Measurements from ENCODE around the gene PYCARD.

The PYCARD gene

GRCh38 chr16:31187808-31188189 lies 14.8 kb downstream of the PYCARD start:
- H3K4me1 ChIP-seq (ENCODE audit: control insufficient read depth, insufficient read depth, low read length) = peaks cover 14% of the 10 kb centered on the region
- H3K27me3 ChIP-seq (replicated peaks; ENCODE audit: control insufficient read depth, insufficient read depth, low read length) = no peaks in the 10 kb centered on the region
- H3K9ac ChIP-seq (ENCODE audit: low read length) = no peak overlapping the region
- DNase-seq (ENCODE audit: low read depth) = no peak
- H3K9me3 ChIP-seq (ENCODE audit: control insufficient read depth, low read length) = no peaks in the 10 kb centered on the region
- H3K36me3 ChIP-seq (ENCODE audit: control insufficient read depth, insufficient read depth, low read length, severe bottlenecking) = peaks cover 100% of the 10 kb centered on the region
- H3K4me3 ChIP-seq (ENCODE audit: low read length) = no peak overlapping the region

GRCh38 chr16:31186930-31187807 lies 15.4 kb downstream of the PYCARD start:
- no peak for DNase-seq (ENCODE audit: low read depth)
- Histone ChIP-seq H3K9ac (ENCODE audit: low read length) (no peak overlapping the region), H3K4me1 (ENCODE audit: control insufficient read depth, insufficient read depth, low read length) (peaks cover 20% of the 10 kb centered on the region), H3K9me3 (ENCODE audit: control insufficient read depth, low read length) (no peaks in the 10 kb centered on the region), H3K27me3 (replicated peaks; ENCODE audit: control insufficient read depth, insufficient read depth, low read length) (no peaks in the 10 kb centered on the region), H3K36me3 (ENCODE audit: control insufficient read depth, insufficient read depth, low read length, severe bottlenecking) (peaks cover 99% of the 10 kb centered on the region), H3K4me3 (ENCODE audit: low read length) (no peak overlapping the region)

DNA sequence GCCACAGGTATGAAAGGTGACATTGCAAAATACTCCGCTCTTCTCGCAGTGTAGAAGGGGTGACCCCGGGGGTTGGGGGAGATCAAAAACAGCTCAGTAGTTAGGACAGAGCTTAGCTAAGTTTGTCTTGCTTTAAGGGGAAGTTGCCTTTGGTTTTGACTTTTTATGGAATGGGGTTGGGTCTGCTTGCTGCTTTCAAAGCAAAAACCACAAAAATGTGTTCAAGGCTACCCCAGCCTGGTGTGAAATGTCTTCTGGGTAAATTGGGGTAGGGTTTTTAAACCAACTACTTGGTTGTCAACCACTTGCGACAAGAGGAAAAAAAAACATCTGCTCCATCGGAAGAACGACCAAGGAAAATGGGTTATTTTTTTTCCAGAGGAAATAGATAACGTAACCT lies 16.4 kb downstream of the PYCARD start:
- no peak for DNase-seq (ENCODE audit: low read depth)
- peaks cover 89% of the 10 kb centered on the region for H3K36me3 ChIP-seq (ENCODE audit: control insufficient read depth, insufficient read depth, low read length, severe bottlenecking)
- peaks cover 28% of the 10 kb centered on the region for H3K4me1 ChIP-seq (ENCODE audit: control insufficient read depth, insufficient read depth, low read length)
- no peaks in the 10 kb centered on the region for H3K27me3 ChIP-seq (replicated peaks; ENCODE audit: control insufficient read depth, insufficient read depth, low read length)
- no peak overlapping the region for H3K9ac ChIP-seq (ENCODE audit: low read length)
- H3K9me3 ChIP-seq (ENCODE audit: control insufficient read depth, low read length) = no peaks in the 10 kb centered on the region
- H3K4me3 ChIP-seq (ENCODE audit: low read length) = no peak overlapping the region

DNA sequence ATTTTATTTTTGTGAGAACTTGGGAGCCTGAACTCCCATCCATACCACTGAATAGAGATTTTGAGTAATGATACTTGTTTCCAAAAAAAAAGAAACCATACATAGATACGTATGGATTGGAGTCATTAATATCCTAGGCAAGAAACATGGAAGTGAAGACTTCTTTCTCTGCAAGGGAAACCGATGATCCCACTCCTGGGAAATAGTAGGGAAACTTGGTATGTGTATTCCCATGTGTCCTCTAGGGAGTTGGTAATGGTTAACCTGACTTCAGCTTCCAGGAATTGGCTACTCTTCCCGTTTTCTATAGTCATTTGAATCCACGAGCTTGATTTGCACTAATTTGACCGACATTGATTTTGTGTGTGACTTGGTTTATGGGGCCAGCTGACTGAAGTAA lies 17.2 kb downstream of the PYCARD start:
- H3K4me3 ChIP-seq (ENCODE audit: low read length) = no peak overlapping the region
- H3K36me3 ChIP-seq (ENCODE audit: control insufficient read depth, insufficient read depth, low read length, severe bottlenecking) = peaks cover 81% of the 10 kb centered on the region
- no peak for DNase-seq (ENCODE audit: low read depth)
- H3K27me3 ChIP-seq (replicated peaks; ENCODE audit: control insufficient read depth, insufficient read depth, low read length) = no peaks in the 10 kb centered on the region
- peaks cover 28% of the 10 kb centered on the region for H3K4me1 ChIP-seq (ENCODE audit: control insufficient read depth, insufficient read depth, low read length)
- H3K9me3 ChIP-seq (ENCODE audit: control insufficient read depth, low read length) = no peaks in the 10 kb centered on the region
- H3K9ac ChIP-seq (ENCODE audit: low read length) = no peak overlapping the region

- no peak overlapping the region for H3K4me3 ChIP-seq (ENCODE audit: low read length)
- H3K9ac ChIP-seq (ENCODE audit: low read length) = no peak overlapping the region
- no peak for DNase-seq (ENCODE audit: low read depth)
- no peaks in the 10 kb centered on the region for H3K27me3 ChIP-seq (replicated peaks; ENCODE audit: control insufficient read depth, insufficient read depth, low read length)
- H3K36me3 ChIP-seq (ENCODE audit: control insufficient read depth, insufficient read depth, low read length, severe bottlenecking) = peaks cover 76% of the 10 kb centered on the region
- H3K4me1 ChIP-seq (ENCODE audit: control insufficient read depth, insufficient read depth, low read length) = peaks cover 28% of the 10 kb centered on the region
- H3K9me3 ChIP-seq (ENCODE audit: control insufficient read depth, low read length) = no peaks in the 10 kb centered on the region
These were observed 17.7 kb downstream of the PYCARD start for GRCh38 chr16:31184888-31185287.

- no peak for DNase-seq (ENCODE audit: low read depth)
- no peaks in the 10 kb centered on the region for H3K9me3 ChIP-seq (ENCODE audit: control insufficient read depth, low read length)
- peak overlapping the region; percentile 96 for H3K9ac ChIP-seq (ENCODE audit: low read length)
- peak overlapping the region; percentile 95 for H3K4me3 ChIP-seq (ENCODE audit: low read length)
- H3K4me1 ChIP-seq (ENCODE audit: control insufficient read depth, insufficient read depth, low read length) = peaks cover 32% of the 10 kb centered on the region
- H3K27me3 ChIP-seq (replicated peaks; ENCODE audit: control insufficient read depth, insufficient read depth, low read length) = no peaks in the 10 kb centered on the region
- H3K36me3 ChIP-seq (ENCODE audit: control insufficient read depth, insufficient read depth, low read length, severe bottlenecking) = peaks cover 64% of the 10 kb centered on the region
These were observed 18.8 kb downstream of the PYCARD start for GRCh38 chr16:31183432-31184428.

DNA sequence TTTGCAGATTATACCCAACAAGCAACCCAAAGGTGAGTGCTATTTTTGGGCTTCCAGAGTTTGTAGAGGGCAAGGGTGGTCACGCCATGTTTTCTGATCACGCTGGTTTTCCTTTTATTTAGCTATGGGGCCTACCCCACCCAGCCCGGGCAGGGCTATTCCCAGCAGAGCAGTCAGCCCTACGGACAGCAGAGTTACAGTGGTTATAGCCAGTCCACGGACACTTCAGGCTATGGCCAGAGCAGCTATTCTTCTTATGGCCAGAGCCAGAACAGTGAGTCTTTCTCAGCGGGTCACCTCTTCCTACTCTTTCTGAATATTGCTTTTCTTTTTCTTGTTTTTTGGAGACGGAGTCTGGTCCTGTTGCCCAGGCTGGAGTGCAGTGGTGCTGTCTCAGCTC lies 20.2 kb downstream of the PYCARD start:
- H3K36me3 ChIP-seq (ENCODE audit: control insufficient read depth, insufficient read depth, low read length, severe bottlenecking) = peaks cover 51% of the 10 kb centered on the region
- H3K9ac ChIP-seq (ENCODE audit: low read length) = peak overlapping the region; percentile 96
- DNase-seq (ENCODE audit: low read depth) = peak; percentile 34
- no peaks in the 10 kb centered on the region for H3K27me3 ChIP-seq (replicated peaks; ENCODE audit: control insufficient read depth, insufficient read depth, low read length)
- H3K4me1 ChIP-seq (ENCODE audit: control insufficient read depth, insufficient read depth, low read length) = peaks cover 34% of the 10 kb centered on the region
- no peaks in the 10 kb centered on the region for H3K9me3 ChIP-seq (ENCODE audit: control insufficient read depth, low read length)
- H3K4me3 ChIP-seq (ENCODE audit: low read length) = peak overlapping the region; percentile 95

- peak overlapping the region; percentile 96 for H3K9ac ChIP-seq (ENCODE audit: low read length)
- no peaks in the 10 kb centered on the region for H3K27me3 ChIP-seq (replicated peaks; ENCODE audit: control insufficient read depth, insufficient read depth, low read length)
- peaks cover 34% of the 10 kb centered on the region for H3K4me1 ChIP-seq (ENCODE audit: control insufficient read depth, insufficient read depth, low read length)
- peak; percentile 65 for DNase-seq (ENCODE audit: low read depth)
- H3K9me3 ChIP-seq (ENCODE audit: control insufficient read depth, low read length) = no peaks in the 10 kb centered on the region
- H3K36me3 ChIP-seq (ENCODE audit: control insufficient read depth, insufficient read depth, low read length, severe bottlenecking) = peaks cover 40% of the 10 kb centered on the region
- peak overlapping the region; percentile 95 for H3K4me3 ChIP-seq (ENCODE audit: low read length)
These were observed 21.3 kb downstream of the PYCARD start for GRCh38 chr16:31181102-31181830.

GRCh38 chr16:31179747-31180459 lies 22.7 kb downstream of the PYCARD start, which contains the start of gene FUS:
TSS of gene FUS (plus strand) at chr16:31180139. CDS start at chr16:31180215, 76 bp downstream.
- no peaks in the 10 kb centered on the region for H3K9me3 ChIP-seq (ENCODE audit: control insufficient read depth, low read length)
- H3K4me3 ChIP-seq (ENCODE audit: low read length) = peak within 1 kb of the TSS; percentile 95
- H3K9ac ChIP-seq (ENCODE audit: low read length) = peak within 1 kb of the TSS; percentile 96
- DNase-seq (ENCODE audit: low read depth) = peak; percentile 96
- H3K27me3 ChIP-seq (replicated peaks; ENCODE audit: control insufficient read depth, insufficient read depth, low read length) = no peaks in the 10 kb centered on the region
- H3K36me3 ChIP-seq (ENCODE audit: control insufficient read depth, insufficient read depth, low read length, severe bottlenecking) = peaks cover 26% of the 10 kb centered on the region
- peaks cover 34% of the 10 kb centered on the region for H3K4me1 ChIP-seq (ENCODE audit: control insufficient read depth, insufficient read depth, low read length)

DNA sequence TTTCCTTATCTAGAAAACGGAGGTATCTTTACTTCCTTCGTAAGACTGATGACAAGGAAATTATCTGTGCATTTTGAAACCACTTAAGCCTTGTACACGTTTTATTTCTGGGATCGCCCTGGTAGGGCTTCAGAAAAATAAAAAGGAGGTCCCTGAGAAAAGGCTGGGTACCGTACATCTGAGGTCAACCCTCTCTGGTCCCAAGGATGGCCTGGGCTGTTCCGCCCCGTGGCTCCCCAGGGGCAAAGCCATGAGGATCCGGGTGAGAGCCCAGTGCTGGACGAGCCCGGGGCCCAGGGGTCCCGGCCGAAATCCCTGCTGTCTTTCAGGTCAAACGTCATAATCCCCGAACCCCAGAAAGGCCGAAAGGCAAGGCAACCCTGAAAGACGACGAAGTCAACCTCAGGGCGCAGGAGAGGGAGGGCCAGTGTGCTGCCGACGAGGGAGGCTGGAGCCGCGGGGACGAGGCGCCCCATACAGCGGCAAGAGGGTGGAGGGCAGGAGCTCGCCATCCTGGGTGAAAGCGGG lies 23.3 kb downstream of the PYCARD start:
- Histone ChIP-seq H3K4me1 (ENCODE audit: control insufficient read depth, insufficient read depth, low read length) (peaks cover 34% of the 10 kb centered on the region), H3K9ac (ENCODE audit: low read length) (peak overlapping the region; percentile 96), H3K9me3 (ENCODE audit: control insufficient read depth, low read length) (no peaks in the 10 kb centered on the region), H3K27me3 (replicated peaks; ENCODE audit: control insufficient read depth, insufficient read depth, low read length) (no peaks in the 10 kb centered on the region), H3K4me3 (ENCODE audit: low read length) (peak overlapping the region; percentile 95), H3K36me3 (ENCODE audit: control insufficient read depth, insufficient read depth, low read length, severe bottlenecking) (peaks cover 20% of the 10 kb centered on the region)
- no peak for DNase-seq (ENCODE audit: low read depth)
